Measurements from ENCODE around the gene CREBZF.
"Not testable (repeated sequence)": the region's sequence is repeated elsewhere in the genome, so short reads cannot be mapped to it uniquely, and the experiment has no call there.

Gene CREBZF

DNA sequence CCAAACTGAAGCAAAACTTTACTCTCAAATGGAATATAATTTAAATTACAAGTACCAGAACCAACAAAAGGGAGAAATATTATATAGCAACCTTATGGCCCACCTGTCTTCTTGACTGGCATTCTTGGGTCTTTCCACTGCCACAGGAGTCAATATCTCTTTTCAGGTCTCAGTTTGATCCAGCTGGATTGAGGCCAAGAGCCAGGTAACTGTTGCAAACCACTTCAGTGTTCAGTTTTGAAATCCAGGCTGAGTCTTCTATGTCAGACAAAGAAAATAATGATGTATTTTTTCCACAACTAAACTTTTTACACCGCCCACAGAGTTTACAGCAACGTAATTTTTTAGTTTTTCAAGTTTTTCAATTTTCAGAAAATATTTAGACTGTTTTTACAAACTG, 38.4 kb downstream of the CREBZF start:
- no peak for DNase-seq (ENCODE audit: low spot score)

DNA sequence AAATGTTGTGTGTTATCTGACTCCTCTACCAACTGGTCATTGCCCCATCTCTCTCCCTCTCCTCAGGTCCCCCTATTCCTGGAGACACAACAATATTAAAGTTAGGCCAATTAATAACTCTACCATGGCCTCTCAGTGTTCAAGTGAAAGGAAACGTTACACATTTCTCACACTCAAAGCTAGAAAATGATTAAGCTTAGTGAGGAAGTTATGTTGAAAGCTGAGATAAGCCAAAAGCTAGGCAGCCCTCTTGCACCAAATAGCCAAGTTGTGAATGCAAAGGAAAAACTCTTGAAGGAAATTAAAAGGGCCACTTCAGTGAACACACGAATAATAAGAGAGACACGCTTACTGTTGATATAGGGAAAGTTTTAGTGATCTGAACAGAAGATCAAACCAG, 44.7 kb downstream of the CREBZF start:
- DNase-seq (ENCODE audit: low spot score): no peak

- DNase-seq (ENCODE audit: low spot score): no peak
Measured at GRCh38 chr11:85619499-85619898, 45.4 kb downstream of the CREBZF start.

DNA sequence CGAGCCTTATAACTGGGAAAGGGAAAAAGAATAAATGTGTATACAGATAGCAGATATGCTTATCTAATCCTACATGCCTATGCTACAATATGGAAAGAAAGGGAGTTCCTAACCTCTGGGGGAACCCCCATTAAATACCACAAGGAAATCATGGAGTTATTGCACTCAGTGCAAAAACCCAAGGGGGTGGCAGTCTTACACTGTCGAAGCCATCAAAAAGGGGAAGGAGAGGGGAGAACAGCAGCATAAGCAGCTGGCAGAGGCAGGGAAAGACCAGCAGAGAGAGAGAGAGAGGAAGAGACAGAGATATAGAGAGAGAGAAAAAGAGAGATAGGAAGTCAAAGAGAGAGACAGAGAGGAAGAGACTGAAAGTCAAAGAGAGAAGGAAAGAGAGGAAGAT, 53.3 kb downstream of the CREBZF start:
- DNase-seq (ENCODE audit: low spot score): not testable (repeated sequence)
